HFFc6 (cell line): ENCODE data around the gene CFL2. TPM values are rescaled to one million over a fixed set of nuclear protein-coding genes. Genes with fewer than 3 reads are reported as not detected.

Experiments
- DNase-seq: peaks from one replicate; pipeline ENCODE4 v3.0.0-alpha.2; 2018
- H3K27ac Mint-ChIP-seq: 2 replicates; pipeline ENCODE4 v1.8.0; 2020; ENCODE audit warnings: mild to moderate bottlenecking, mixed read lengths
- H3K27me3 Mint-ChIP-seq: 2 replicates; pipeline ENCODE4 v1.8.0; 2021; ENCODE audit warnings: mild to moderate bottlenecking, moderate library complexity, mixed read lengths; ENCODE audit not compliant: insufficient read depth
- H3K36me3 Mint-ChIP-seq: 2 replicates; pipeline ENCODE4 v1.8.0; 2021; ENCODE audit warnings: low read depth, mixed read lengths
- H3K4me1 Mint-ChIP-seq: 2 replicates; pipeline ENCODE4 v1.8.0; 2020; ENCODE audit warnings: low read depth, mixed read lengths
- H3K4me3 Mint-ChIP-seq: 2 replicates; pipeline ENCODE4 v1.8.0; 2020; ENCODE audit warnings: mild to moderate bottlenecking, moderate library complexity, mixed read lengths
- H3K9me3 Mint-ChIP-seq: 2 replicates; pipeline ENCODE4 v1.8.0; 2020; ENCODE audit warnings: mild to moderate bottlenecking, mixed read lengths
- CTCF ChIP-seq: fragments of 200-600 bp; sonication (generic); IDR thresholded peaks from 2 replicates; pipeline ENCODE4 v1.5.0; 2021; ENCODE audit warnings: antibody characterized with exemption, mild to moderate bottlenecking
- total RNA-seq, 6 experiments: library from RNA; stranded (reverse); fragmentation: NEBNext Ultra II Directional; extraction: Animal tissue kit (Norgen Biotek cat#: 25700); gene quantifications; 2 replicates in 1 of 6; 3 replicates in 5 of 6; pipeline ENCODE4 v1.2.3, GENCODE V29; 2021

The CFL2 gene
- total RNA-seq, 6 experiments from 2014 or later, result 223 to 307 (median 268) TPM

GRCh38 chr14:34678735-34679134, 35.7 kb downstream of the CFL2 start:
- Mint-ChIP-seq H3K36me3 (no peaks in the 10 kb centered on the region), H3K27me3 (no peaks in the 10 kb centered on the region), H3K9me3 (no peaks in the 10 kb centered on the region), H3K4me1 (peaks cover 29% of the 10 kb centered on the region), H3K4me3 (no peak overlapping the region), H3K27ac (no peak overlapping the region)
- DNase-seq, result no peak
- no peak for TF ChIP-seq CTCF

- Mint-ChIP-seq H3K27ac (no peak overlapping the region), H3K4me1 (peaks cover 26% of the 10 kb centered on the region), H3K9me3 (no peaks in the 10 kb centered on the region), H3K36me3 (no peaks in the 10 kb centered on the region), H3K27me3 (no peaks in the 10 kb centered on the region), H3K4me3 (peak overlapping the region; percentile 19; the same call in 1 of the 2 replicates)
- no peak for TF ChIP-seq CTCF
- DNase-seq, result no peak
These were observed 36.1 kb downstream of the CFL2 start for GRCh38 chr14:34678306-34678705.

GRCh38 chr14:34676516-34677211, 37.7 kb downstream of the CFL2 start:
- no peaks in the 10 kb centered on the region for H3K36me3 Mint-ChIP-seq
- peaks cover 18% of the 10 kb centered on the region for H3K4me1 Mint-ChIP-seq
- no peaks in the 10 kb centered on the region for H3K27me3 Mint-ChIP-seq
- H3K27ac Mint-ChIP-seq, result no peak overlapping the region
- no peak overlapping the region for H3K4me3 Mint-ChIP-seq
- TF ChIP-seq CTCF, result no peak
- H3K9me3 Mint-ChIP-seq, result no peaks in the 10 kb centered on the region
- DNase-seq, result no peak

- DNase-seq, result no peak
- no peaks in the 10 kb centered on the region for H3K9me3 Mint-ChIP-seq
- peaks cover 18% of the 10 kb centered on the region for H3K4me1 Mint-ChIP-seq
- H3K36me3 Mint-ChIP-seq, result no peaks in the 10 kb centered on the region
- no peak overlapping the region for H3K4me3 Mint-ChIP-seq
- H3K27ac Mint-ChIP-seq, result no peak overlapping the region
- no peak for TF ChIP-seq CTCF
- no peaks in the 10 kb centered on the region for H3K27me3 Mint-ChIP-seq
These were observed 40.7 kb downstream of the CFL2 start for GRCh38 chr14:34673702-34674101.

- Mint-ChIP-seq H3K27ac (no peak overlapping the region), H3K36me3 (no peaks in the 10 kb centered on the region), H3K4me3 (no peak overlapping the region), H3K27me3 (no peaks in the 10 kb centered on the region), H3K9me3 (no peaks in the 10 kb centered on the region), H3K4me1 (peaks cover 11% of the 10 kb centered on the region)
- no peak for TF ChIP-seq CTCF
- no peak for DNase-seq
These were observed 42.7 kb downstream of the CFL2 start for GRCh38 chr14:34671716-34672115.
